Esophagus squamous epithelium (tissue), 5 donors: ENCODE results near the gene SLC9A6. TPM values are rescaled to one million over a fixed set of nuclear protein-coding genes. Genes with fewer than 3 reads are reported as not detected.

Experiments
- DNase-seq: peaks from one replicate; lab custom pipeline; 2025; lab: John Stamatoyannopoulos, UW
- H3K27ac ChIP-seq, 4 donors: fragments of 200-600 bp; sonication (generic); one replicate each; pipeline ENCODE4 v1.5.1; 2016 to 2019; ENCODE audit warnings: mild to moderate bottlenecking in 1 of 4
- H3K27me3 ChIP-seq, 4 donors: fragments of 200-600 bp; sonication (generic); 1 replicate in 3 of 4; 2 replicates in 1 of 4; pipeline versions ENCODE4 v1.5.1 to v1.6.0; 2017 to 2021; ENCODE audit warnings: antibody characterized with exemption in 1 of 4
- H3K36me3 ChIP-seq, 3 donors: fragments of 200-600 bp; sonication (generic); one replicate each; pipeline ENCODE4 v1.5.1; 2016 to 2019
- H3K4me1 ChIP-seq, 3 donors: fragments of 200-600 bp; sonication (generic); one replicate each; pipeline ENCODE4 v1.5.1; 2017 to 2019
- H3K4me3 ChIP-seq, 4 donors: fragments of 200-600 bp; sonication (generic); 1 replicate in 3 of 4; 2 replicates in 1 of 4; pipeline ENCODE4 v1.5.1; 2016 to 2019; ENCODE audit warnings: mild to moderate bottlenecking in 2 of 4, moderate library complexity in 1 of 4
- H3K9me3 ChIP-seq, 3 donors: fragments of 200-600 bp; sonication (generic); one replicate each; pipeline ENCODE4 v1.5.1; 2016 to 2019
- CTCF ChIP-seq, 6 experiments: fragments of 450-650 bp in 4 of 6; fragments of 200-600 bp in 2 of 6; sonication (generic) in 2 of 6; IDR thresholded peaks; one replicate each; pipeline ENCODE4 v1.5.1; 2016 to 2019; ENCODE audit warnings: antibody characterized with exemption in 6 of 6, mild to moderate bottlenecking in 4 of 6, moderate library complexity in 4 of 6
- POLR2A ChIP-seq, 4 donors: fragments of 450-650 bp; IDR thresholded peaks; one replicate each; pipeline ENCODE4 v1.6.1; 2017; ENCODE audit warnings: antibody characterized with exemption in 4 of 4, mild to moderate bottlenecking in 4 of 4, moderate library complexity in 3 of 4
- WGBS, 2 donors: methylation state at CpG; one replicate each; pipeline ENCODE4 v1.1.5; 2018; 5-methylcytosine and 5-hydroxymethylcytosine counted together
- intact Hi-C: fragments of 100-400 bp; cut with DNase I; formaldehyde crosslinking; loops from one replicate; pipeline ENCODE4 v1.15.0; 2022
- total RNA-seq, 4 donors: library from RNA; depleted of rRNA; stranded (reverse); fragments of >200 nt; gene quantifications; one replicate each; pipeline ENCODE4 v1.1.0, GENCODE V29; 2016
- donor health status: DM: yes; HTN: yes; CAD: no.

The SLC9A6 gene
- total RNA-seq, 4 donors from 2014 or later = 12.8 to 22.0 (median 13.1) TPM

- Histone ChIP-seq H3K9me3 (no peaks in the 10 kb centered on the region), H3K27ac (no peak overlapping the region), H3K4me3 (no peak overlapping the region), H3K27me3 (no peaks in the 10 kb centered on the region), H3K4me1 (no peaks in the 10 kb centered on the region), H3K36me3 (peaks cover 0 to 14% (median 0%) of the 10 kb centered on the region in 3 donors)
- no peak for TF ChIP-seq POLR2A (IDR thresholded peaks at IDR 0.05)
- TF ChIP-seq CTCF (IDR thresholded peaks at IDR 0.05) = no peak
- intact Hi-C loops = no loop called here
- WGBS, 2 donors = 72 to 73% methylated on average over 7 of the region's 7 CpGs
- no peak for DNase-seq
Measured at GRCh38 chrX:136039968-136040367, 54.7 kb downstream of the SLC9A6 start.

- no peak for TF ChIP-seq POLR2A (IDR thresholded peaks at IDR 0.05)
- TF ChIP-seq CTCF (IDR thresholded peaks at IDR 0.05) = no peak
- no peak overlapping the region for H3K4me3 ChIP-seq
- no peaks in the 10 kb centered on the region for H3K27me3 ChIP-seq
- WGBS, 2 donors = 33 to 39% methylated on average over 3 to 6 of the region's 7 CpGs
- intact Hi-C loops = no loop called here
- DNase-seq = no peak
- H3K4me1 ChIP-seq = no peaks in the 10 kb centered on the region
- H3K27ac ChIP-seq = no peak overlapping the region
- peaks cover 0 to 17% (median 0%) of the 10 kb centered on the region in 3 donors for H3K36me3 ChIP-seq
- H3K9me3 ChIP-seq = no peaks in the 10 kb centered on the region
Measured at GRCh38 chrX:136041254-136041812, 56.1 kb downstream of the SLC9A6 start.

- Histone ChIP-seq H3K4me3 (no peak overlapping the region), H3K9me3 (no peaks in the 10 kb centered on the region), H3K36me3 (peaks cover 0 to 17% (median 0%) of the 10 kb centered on the region in 3 donors), H3K4me1 (no peaks in the 10 kb centered on the region), H3K27ac (no peak overlapping the region), H3K27me3 (no peaks in the 10 kb centered on the region)
- no peak for TF ChIP-seq CTCF (IDR thresholded peaks at IDR 0.05)
- no peak for TF ChIP-seq POLR2A (IDR thresholded peaks at IDR 0.05)
- intact Hi-C loops = no loop called here
- WGBS, 2 donors = 67 to 74% methylated on average over 3 to 5 of the region's 5 CpGs
- no peak for DNase-seq
Measured at GRCh38 chrX:136045008-136045407, 59.8 kb downstream of the SLC9A6 start.

- intact Hi-C loops = no loop called here
- no peak overlapping the region for H3K27ac ChIP-seq
- H3K4me3 ChIP-seq = no peak overlapping the region
- peaks cover 0 to 17% (median 0%) of the 10 kb centered on the region in 3 donors for H3K36me3 ChIP-seq
- TF ChIP-seq POLR2A (IDR thresholded peaks at IDR 0.05) = no peak
- no peak for TF ChIP-seq CTCF (IDR thresholded peaks at IDR 0.05)
- no peaks in the 10 kb centered on the region for H3K4me1 ChIP-seq
- no peaks in the 10 kb centered on the region for H3K27me3 ChIP-seq
- WGBS, 2 donors = 47 to 50% methylated on average over 10 to 13 of the region's 13 CpGs
- no peaks in the 10 kb centered on the region for H3K9me3 ChIP-seq
- no peak for DNase-seq
Measured at GRCh38 chrX:136046295-136047015, 61.2 kb downstream of the SLC9A6 start.

- WGBS, 2 donors = 37 to 66% methylated on average over 2 of the region's 2 CpGs
- TF ChIP-seq CTCF (IDR thresholded peaks at IDR 0.05) = no peak
- TF ChIP-seq POLR2A (IDR thresholded peaks at IDR 0.05) = no peak
Measured at GRCh38 chrX:136047016-136047642, 61.9 kb downstream of the SLC9A6 start.

More at GRCh38 chrX:136047016-136047642, 61.9 kb downstream of the SLC9A6 start:
- H3K27me3 ChIP-seq = no peaks in the 10 kb centered on the region
- intact Hi-C loops = no loop called here
- no peaks in the 10 kb centered on the region for H3K9me3 ChIP-seq
- no peak overlapping the region for H3K4me3 ChIP-seq
- no peak for DNase-seq
- H3K36me3 ChIP-seq = peaks cover 0 to 17% (median 0%) of the 10 kb centered on the region in 3 donors
- H3K27ac ChIP-seq = no peak overlapping the region
- no peaks in the 10 kb centered on the region for H3K4me1 ChIP-seq
